GM12878 (cell line): ENCODE data around the gene TMEM39B.

Experiments used
- ATF2 ChIP-seq: IDR thresholded peaks from 2 replicates; pipeline ENCODE4 v1.6.1; 2012; ENCODE audit warnings: low read length, inconsistent platforms
- CREB1 ChIP-seq: IDR thresholded peaks from 2 replicates; pipeline ENCODE4 v1.6.1; 2012; ENCODE audit warnings: low read depth, mild to moderate bottlenecking, inconsistent platforms
- CTCF ChIP-seq, 3 experiments: IDR thresholded peaks in 2 of 3; conservative IDR thresholded peaks in 1 of 3; 2 replicates each; pipeline ENCODE4 v1.5.1; 2011; ENCODE audit warnings: low read depth in 3 of 3, low read length in 3 of 3, mild to moderate bottlenecking in 3 of 3, control low read depth in 2 of 3, moderate library complexity in 2 of 3, inconsistent platforms in 1 of 3, mixed read lengths in 1 of 3; ENCODE audit not compliant: control insufficient read depth in 2 of 3, insufficient read depth in 1 of 3; ENCODE audit errors: extremely low read depth in 1 of 3
- EGR1 ChIP-seq, 2 experiments: IDR thresholded peaks; 1 replicate in 1 of 2; 2 replicates in 1 of 2; pipeline ENCODE4 v1.6.1; 2011 to 2012; ENCODE audit warnings: low read depth in 2 of 2, low read length in 2 of 2, borderline replicate concordance in 1 of 2, mild to moderate bottlenecking in 1 of 2, moderate library complexity in 1 of 2
- GABPA ChIP-seq: IDR thresholded peaks from 2 replicates; pipeline ENCODE4 v1.6.1; 2014; ENCODE audit warnings: antibody characterized with exemption, low read depth, mild to moderate bottlenecking, inconsistent platforms
- MAX ChIP-seq: IDR thresholded peaks from 2 replicates; pipeline ENCODE4 v1.6.1; 2012; ENCODE audit warnings: low read depth, low read length, improper control_type of control experiment
- MYC ChIP-seq: IDR thresholded peaks from 2 replicates; pipeline ENCODE4 v1.6.1; 2011; ENCODE audit warnings: mild to moderate bottlenecking, low read length, moderate library complexity, inconsistent platforms; ENCODE audit not compliant: insufficient read depth, insufficient replicate concordance, insufficient read length, severe bottlenecking
- RFX5 ChIP-seq: IDR thresholded peaks from 2 replicates; pipeline ENCODE4 v1.6.1; 2011; ENCODE audit warnings: low read depth, low read length, improper control_type of control experiment
- SREBF2 ChIP-seq: IDR thresholded peaks from 2 replicates; pipeline ENCODE4 v1.6.1; 2012; ENCODE audit warnings: mild to moderate bottlenecking, low read length
- TBL1XR1 ChIP-seq: IDR thresholded peaks from 2 replicates; pipeline ENCODE4 v1.6.1; 2012; ENCODE audit warnings: low read depth, low read length, improper control_type of control experiment
- ZNF274 ChIP-seq: IDR thresholded peaks from one replicate; pipeline ENCODE4 v1.8.0; 2011; ENCODE audit not compliant: insufficient read length, insufficient read depth
- TF ChIP-seq, protein P1 (sequence below): IDR thresholded peaks from 2 replicates; pipeline ENCODE4 v1.6.1; 2012; ENCODE audit warnings: low read depth, low read length, improper control_type of control experiment
- TF ChIP-seq, protein P2 (sequence below): fragments of 450-650 bp; IDR thresholded peaks from 2 replicates; pipeline ENCODE4 v1.6.1; 2017; ENCODE audit warnings: borderline replicate concordance

DNA sequence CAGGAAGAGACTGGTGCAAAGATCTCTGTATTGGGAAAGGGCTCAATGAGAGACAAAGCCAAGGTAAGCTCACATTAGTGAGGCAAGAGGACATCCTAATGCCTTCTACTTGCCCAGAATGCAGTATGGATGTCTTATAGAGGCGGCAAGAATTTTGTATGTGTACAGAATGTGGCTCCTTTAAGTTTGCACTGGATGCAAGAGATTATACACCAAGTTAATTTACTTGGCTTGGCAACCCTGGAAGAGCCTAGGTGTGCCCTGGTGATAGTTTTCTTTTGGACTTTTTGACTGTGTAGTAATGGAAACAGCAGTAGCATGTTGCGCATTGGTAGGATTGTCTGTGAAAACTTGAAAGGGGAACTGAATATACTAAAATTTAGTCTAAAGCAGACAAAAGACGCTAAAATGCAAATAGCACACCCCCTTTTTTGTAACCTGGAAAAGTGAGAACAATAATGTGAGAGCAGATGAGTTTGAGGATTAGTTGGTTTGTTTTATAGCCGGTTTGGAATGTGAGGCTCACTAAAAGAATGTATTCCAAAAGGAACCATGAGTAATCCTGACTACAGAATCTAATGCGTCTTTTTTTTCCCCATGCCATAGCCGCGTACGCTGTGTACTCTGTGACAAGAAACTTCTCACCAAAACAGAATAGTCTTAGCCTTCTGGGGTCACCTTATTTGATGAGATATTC is 41.0 kb upstream of the TMEM39B start:
- TF ChIP-seq, protein P1, sequence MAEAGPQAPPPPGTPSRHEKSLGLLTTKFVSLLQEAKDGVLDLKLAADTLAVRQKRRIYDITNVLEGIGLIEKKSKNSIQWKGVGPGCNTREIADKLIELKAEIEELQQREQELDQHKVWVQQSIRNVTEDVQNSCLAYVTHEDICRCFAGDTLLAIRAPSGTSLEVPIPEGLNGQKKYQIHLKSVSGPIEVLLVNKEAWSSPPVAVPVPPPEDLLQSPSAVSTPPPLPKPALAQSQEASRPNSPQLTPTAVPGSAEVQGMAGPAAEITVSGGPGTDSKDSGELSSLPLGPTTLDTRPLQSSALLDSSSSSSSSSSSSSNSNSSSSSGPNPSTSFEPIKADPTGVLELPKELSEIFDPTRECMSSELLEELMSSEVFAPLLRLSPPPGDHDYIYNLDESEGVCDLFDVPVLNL, result no peak
- TF ChIP-seq, protein P2, sequence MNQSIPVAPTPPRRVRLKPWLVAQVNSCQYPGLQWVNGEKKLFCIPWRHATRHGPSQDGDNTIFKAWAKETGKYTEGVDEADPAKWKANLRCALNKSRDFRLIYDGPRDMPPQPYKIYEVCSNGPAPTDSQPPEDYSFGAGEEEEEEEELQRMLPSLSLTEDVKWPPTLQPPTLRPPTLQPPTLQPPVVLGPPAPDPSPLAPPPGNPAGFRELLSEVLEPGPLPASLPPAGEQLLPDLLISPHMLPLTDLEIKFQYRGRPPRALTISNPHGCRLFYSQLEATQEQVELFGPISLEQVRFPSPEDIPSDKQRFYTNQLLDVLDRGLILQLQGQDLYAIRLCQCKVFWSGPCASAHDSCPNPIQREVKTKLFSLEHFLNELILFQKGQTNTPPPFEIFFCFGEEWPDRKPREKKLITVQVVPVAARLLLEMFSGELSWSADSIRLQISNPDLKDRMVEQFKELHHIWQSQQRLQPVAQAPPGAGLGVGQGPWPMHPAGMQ, result no peak
- TF ChIP-seq RFX5 (no peak), CTCF (IDR thresholded peaks at IDR 0.05 in 2 of 3, conservative IDR thresholded peaks at IDR 0.05 in 1 of 3; ENCODE audit: control insufficient read depth in 2 of 3, extremely low read depth in 1 of 3, insufficient read depth in 1 of 3, low read depth in 3 of 3, low read length in 3 of 3) (no peak), TBL1XR1 (no peak), SREBF2 (no peak), ZNF274 (no peak), EGR1 (IDR thresholded peaks at IDR 0.05; ENCODE audit: borderline replicate concordance in 1 of 2, low read depth in 2 of 2, low read length in 2 of 2) (no peak), ATF2 (no peak), CREB1 (no peak), GABPA (no peak), MYC (no peak), MAX (no peak)
